Activated T-helper 1 cell treated with Interleukin-2 at 50 U/mL for 16 hours (primary cell): ENCODE measurements around the gene MAPK1.
"Not testable (repeated sequence)": the region's sequence is repeated elsewhere in the genome, so short reads cannot be mapped to it uniquely, and the experiment has no call there.

Experiments used
- DNase-seq: peaks from one replicate; pipeline ENCODE4 v3.0.0-alpha.2; 2020; ENCODE audit warnings: low read depth

Gene MAPK1

GRCh38 chr22:21725956-21726649 lies 141.3 kb downstream of the MAPK1 start:
- DNase-seq: no peak

- not testable (repeated sequence) for DNase-seq
Measured at GRCh38 chr22:21724496-21724895, 142.9 kb downstream of the MAPK1 start.

- DNase-seq: not testable (repeated sequence)
Measured at GRCh38 chr22:21721195-21721852, 146.1 kb downstream of the MAPK1 start.

GRCh38 chr22:21720191-21720859 lies 147.1 kb downstream of the MAPK1 start:
- DNase-seq: not testable (repeated sequence)

GRCh38 chr22:21719024-21719423 lies 148.4 kb downstream of the MAPK1 start:
- DNase-seq: no peak

GRCh38 chr22:21718499-21718898 lies 148.9 kb downstream of the MAPK1 start:
- no peak for DNase-seq

- DNase-seq: not testable (repeated sequence)
Measured at GRCh38 chr22:21716395-21717122, 150.9 kb downstream of the MAPK1 start.

- no peak for DNase-seq
Measured at GRCh38 chr22:21714786-21715185, 152.7 kb downstream of the MAPK1 start.

- DNase-seq: no peak
Measured at GRCh38 chr22:21714059-21714770, 153.2 kb downstream of the MAPK1 start.

GRCh38 chr22:21713428-21714058 lies 153.9 kb downstream of the MAPK1 start:
- DNase-seq: no peak

- DNase-seq: peak; percentile 40
Measured at GRCh38 chr22:21712751-21713427, 154.6 kb downstream of the MAPK1 start.

GRCh38 chr22:21711851-21712250 lies 155.6 kb downstream of the MAPK1 start:
- no peak for DNase-seq

- DNase-seq: no peak
Measured at GRCh38 chr22:21710156-21710555, 157.3 kb downstream of the MAPK1 start.

- no peak for DNase-seq
Measured at GRCh38 chr22:21709688-21710087, 157.8 kb downstream of the MAPK1 start.

GRCh38 chr22:21708960-21709359 lies 158.5 kb downstream of the MAPK1 start:
- DNase-seq: no peak

GRCh38 chr22:21707677-21708076 lies 159.8 kb downstream of the MAPK1 start:
- no peak for DNase-seq
